Measurements from ENCODE around the gene PLA2G2D. TPM values are rescaled to one million over a fixed set of nuclear protein-coding genes. Genes with fewer than 3 reads are reported as not detected.

The PLA2G2D gene
- total and polyA plus RNA-seq, 10 of the 15 experiments (the other 5 are each of a cell fraction or from before 2014, with no cell fraction given), result 0.06 to 0.38 (median 0.16) TPM; not detected in 2

DNA sequence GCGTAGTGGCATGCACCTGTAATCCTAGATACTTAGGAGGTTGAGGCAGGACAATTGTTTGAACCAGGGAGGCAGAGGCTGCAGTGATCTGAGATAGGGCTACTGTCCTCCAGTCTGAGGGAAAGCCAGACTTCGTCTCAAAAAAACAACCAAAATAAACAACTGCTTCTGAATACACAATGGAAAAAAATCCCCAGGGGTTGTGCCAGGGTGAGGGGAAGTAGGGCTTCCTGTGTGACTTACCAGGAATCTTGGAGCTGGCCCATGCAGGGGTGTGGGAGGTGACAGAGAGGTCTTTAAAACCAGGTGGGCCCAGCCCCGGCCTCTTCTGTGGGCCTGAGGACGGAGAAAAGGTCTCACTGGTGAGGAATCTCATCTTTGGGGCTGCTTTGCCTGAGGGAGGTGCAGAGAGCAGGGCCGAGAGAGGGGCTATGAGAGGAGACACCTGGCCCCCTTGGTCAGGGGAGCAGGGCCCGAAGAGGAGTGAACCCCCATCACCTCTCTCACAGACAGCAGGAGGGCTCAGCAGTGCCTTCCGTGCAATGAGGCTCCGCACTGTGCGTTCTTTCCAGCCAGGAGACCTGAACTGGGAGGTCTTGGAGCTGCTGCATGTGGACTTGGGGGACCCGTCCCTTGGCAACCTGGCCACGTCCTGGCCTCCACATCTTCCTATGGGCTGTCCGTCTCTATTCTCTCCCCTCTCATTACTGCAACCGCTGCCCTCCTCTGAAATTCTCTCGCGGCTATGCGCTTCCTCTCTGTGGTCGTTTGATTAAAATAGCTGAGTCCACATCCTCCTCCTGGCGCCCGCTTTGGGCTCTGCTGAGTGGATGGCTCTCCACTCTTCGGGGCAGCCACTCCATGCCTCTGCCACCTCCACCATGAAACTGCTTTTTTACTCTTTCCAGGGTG, 38.6 kb downstream of the PLA2G2D start:
- ChIA-PET CTCF (interaction anchor here (0.7 to 3.7 kb wide), 8 partner anchors 10 to 267 kb away, joined by 3 to 17 read pairs (median 3); no protein-coding TSS in a partner anchor), POLR2A (interaction anchor here (1.1 to 2.6 kb wide), 3 partner anchors 11 to 44 kb away, joined by 3 to 11 read pairs (median 6); no protein-coding TSS in a partner anchor), SMC1A (ENCODE audit: uncharacterized antibody, unreplicated experiment) (interaction anchor here (0.6 to 4.1 kb wide), 11 partner anchors 12 to 106 kb away, joined by 3 to 27 read pairs (median 3); no protein-coding TSS in a partner anchor), RAD21 (ENCODE audit: unreplicated experiment) (interaction anchor here (0.5 to 3.1 kb wide), 9 partner anchors 9 to 1798 kb away, joined by 3 to 15 read pairs (median 3); partner anchors contain the start of gene PLA2G2D)
- Histone ChIP-seq H3K4me1 (ENCODE audit: control insufficient read depth, insufficient read depth, low read length) (peaks cover 45% of the 10 kb centered on the region), H3K4me2 (ENCODE audit: control insufficient read depth, insufficient read depth) (peak overlapping the region; percentile 73), H3K27ac (ENCODE audit: control insufficient read depth, insufficient read depth) (peak overlapping the region; percentile 56), H2AFZ (ENCODE audit: control insufficient read depth, low read depth, low read length) (peak overlapping the region; percentile 50), H4K20me1 (ENCODE audit: control insufficient read depth, insufficient read depth) (no peaks in the 10 kb centered on the region), H3K79me2 (ENCODE audit: control insufficient read depth, insufficient read depth, low read length) (no peaks in the 10 kb centered on the region), H3K36me3 (ENCODE audit: control insufficient read depth in 2 of 2, insufficient read depth in 2 of 2, low read length in 1 of 2) (no peaks in the 10 kb centered on the region), H3K4me3 (peak overlapping the region; percentile 21; the same call in 1 of the 2 replicates), H3K9ac (ENCODE audit: control insufficient read depth, insufficient read depth, low read length) (peak overlapping the region; percentile 1; the same call in 1 of the 2 replicates), H3K27me3 (replicated peaks in 1 of 2; ENCODE audit: control insufficient read depth in 2 of 2, insufficient read depth in 2 of 2, low read length in 1 of 2) (no peaks in the 10 kb centered on the region), H3K9me3 (replicated peaks; ENCODE audit: control insufficient read depth, insufficient read depth, low read length) (no peaks in the 10 kb centered on the region)
- FAIRE-seq (peak; percentile 78), DNase-seq (ENCODE audit: low read depth, low spot score) (peak; percentile 57), ATAC-seq (peak; percentile 88)
- 14% methylated on average over 20 of the region's 20 CpGs for WGBS (ENCODE audit: insufficient coverage, insufficient replicate concordance, low lambda C conversion rate, missing lambda C conversion rate)
- intact Hi-C loops (cut with micrococcal nuclease; ENCODE audit: unreplicated experiment), result loop anchor here (5.0 kb wide), 1 partner anchor 163 kb away; no protein-coding TSS in a partner anchor
- in situ Hi-C loops (cut with MboI), result no loop called here
- BruUV-seq (replicated peaks), result no TSS peak
- TF ChIP-seq PAX8 (IDR thresholded peaks at IDR 0.05) (no peak), HDAC6 (IDR thresholded peaks at IDR 0.05; ENCODE audit: unreplicated experiment) (no peak), CEBPB (IDR thresholded peaks at IDR 0.05; ENCODE audit: borderline replicate concordance in 1 of 2, low read depth in 2 of 2, low read length in 2 of 2) (no peak), POU2F2 (IDR thresholded peaks at IDR 0.05; ENCODE audit: borderline replicate concordance, low read depth, low read length) (no peak), E2F4 (IDR thresholded peaks at IDR 0.05; ENCODE audit: low read depth, low read length) (no peak), HDAC2 (IDR thresholded peaks at IDR 0.05) (no peak), SIX5 (IDR thresholded peaks at IDR 0.05; ENCODE audit: low read depth, low read length, severe bottlenecking) (no peak), BRCA1 (IDR thresholded peaks at IDR 0.05; ENCODE audit: low read depth, low read length) (no peak), ZNF217 (IDR thresholded peaks at IDR 0.05) (no peak), NRF1 (conservative IDR thresholded peaks at IDR 0.05; ENCODE audit: low read depth, low read length) (no peak), CEBPZ (IDR thresholded peaks at IDR 0.05; ENCODE audit: low read depth, low read length) (no peak)
- TF ChIP-seq, protein P1, sequence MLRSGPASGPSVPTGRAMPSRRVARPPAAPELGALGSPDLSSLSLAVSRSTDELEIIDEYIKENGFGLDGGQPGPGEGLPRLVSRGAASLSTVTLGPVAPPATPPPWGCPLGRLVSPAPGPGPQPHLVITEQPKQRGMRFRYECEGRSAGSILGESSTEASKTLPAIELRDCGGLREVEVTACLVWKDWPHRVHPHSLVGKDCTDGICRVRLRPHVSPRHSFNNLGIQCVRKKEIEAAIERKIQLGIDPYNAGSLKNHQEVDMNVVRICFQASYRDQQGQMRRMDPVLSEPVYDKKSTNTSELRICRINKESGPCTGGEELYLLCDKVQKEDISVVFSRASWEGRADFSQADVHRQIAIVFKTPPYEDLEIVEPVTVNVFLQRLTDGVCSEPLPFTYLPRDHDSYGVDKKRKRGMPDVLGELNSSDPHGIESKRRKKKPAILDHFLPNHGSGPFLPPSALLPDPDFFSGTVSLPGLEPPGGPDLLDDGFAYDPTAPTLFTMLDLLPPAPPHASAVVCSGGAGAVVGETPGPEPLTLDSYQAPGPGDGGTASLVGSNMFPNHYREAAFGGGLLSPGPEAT (IDR thresholded peaks at IDR 0.05; ENCODE audit: low read depth), result peak; percentile 69; the same call in 1 of the 2 replicates
- TF ChIP-seq, protein P2, sequence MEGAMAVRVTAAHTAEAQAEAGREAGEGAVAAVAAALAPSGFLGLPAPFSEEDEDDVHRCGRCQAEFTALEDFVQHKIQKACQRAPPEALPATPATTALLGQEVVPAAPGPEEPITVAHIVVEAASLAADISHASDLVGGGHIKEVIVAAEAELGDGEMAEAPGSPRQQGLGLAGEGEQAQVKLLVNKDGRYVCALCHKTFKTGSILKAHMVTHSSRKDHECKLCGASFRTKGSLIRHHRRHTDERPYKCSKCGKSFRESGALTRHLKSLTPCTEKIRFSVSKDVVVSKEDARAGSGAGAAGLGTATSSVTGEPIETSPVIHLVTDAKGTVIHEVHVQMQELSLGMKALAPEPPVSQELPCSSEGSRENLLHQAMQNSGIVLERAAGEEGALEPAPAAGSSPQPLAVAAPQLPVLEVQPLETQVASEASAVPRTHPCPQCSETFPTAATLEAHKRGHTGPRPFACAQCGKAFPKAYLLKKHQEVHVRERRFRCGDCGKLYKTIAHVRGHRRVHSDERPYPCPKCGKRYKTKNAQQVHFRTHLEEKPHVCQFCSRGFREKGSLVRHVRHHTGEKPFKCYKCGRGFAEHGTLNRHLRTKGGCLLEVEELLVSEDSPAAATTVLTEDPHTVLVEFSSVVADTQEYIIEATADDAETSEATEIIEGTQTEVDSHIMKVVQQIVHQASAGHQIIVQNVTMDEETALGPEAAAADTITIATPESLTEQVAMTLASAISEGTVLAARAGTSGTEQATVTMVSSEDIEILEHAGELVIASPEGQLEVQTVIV (IDR thresholded peaks at IDR 0.05; ENCODE audit: borderline replicate concordance, partially characterized antibody), result no peak
